T-helper 2 cell treated with Interferon-gamma antibody and Interleukin-4, amounts not matched to agents 5 μg/mL and 100 μg/mL, for 36 hours (primary cell): ENCODE results near the gene PDK3.
A peak's percentile ranks its signal among the peaks of the same experiment; 100 is the strongest.

Experiments
- DNase-seq: peaks from one replicate; pipeline ENCODE4 v3.0.0; 2021; ENCODE audit warnings: low spot score
- H3K27ac Mint-ChIP-seq: one replicate; pipeline ENCODE4 v1.8.0; 2021; ENCODE audit warnings: mild to moderate bottlenecking, mixed read lengths
- H3K27me3 Mint-ChIP-seq: one replicate; pipeline ENCODE4 v1.8.0; 2021; ENCODE audit warnings: low read depth, mixed read lengths
- H3K36me3 Mint-ChIP-seq: one replicate; pipeline ENCODE4 v1.8.0; 2021; ENCODE audit warnings: low read depth, mixed read lengths
- H3K4me1 Mint-ChIP-seq: one replicate; pipeline ENCODE4 v1.8.0; 2021; ENCODE audit warnings: low read depth, mixed read lengths
- H3K4me3 Mint-ChIP-seq: one replicate; pipeline ENCODE4 v1.8.0; 2022; ENCODE audit warnings: mild to moderate bottlenecking, moderate library complexity, mixed read lengths
- H3K9me3 Mint-ChIP-seq: one replicate; pipeline ENCODE4 v1.8.0; 2021; ENCODE audit warnings: mixed read lengths

The PDK3 gene

DNA sequence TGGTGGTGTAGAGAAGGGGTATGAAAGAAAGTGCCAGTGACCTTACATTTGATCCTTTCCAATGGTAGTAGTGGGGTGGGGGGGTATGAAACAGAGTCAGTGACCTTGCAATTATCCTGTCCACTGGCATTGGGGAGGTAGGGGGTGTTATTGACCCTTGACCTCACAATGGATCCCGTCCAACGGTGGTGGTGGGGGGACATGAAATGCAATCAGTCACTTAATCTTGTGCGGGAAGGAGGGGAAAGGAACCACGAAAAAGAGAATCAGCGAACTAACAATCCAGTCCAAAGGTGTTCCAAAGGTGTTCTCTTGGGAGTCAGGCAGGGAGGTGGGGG is 619 bp upstream of the PDK3 start:
- peaks cover 3% of the 10 kb centered on the region for H3K27me3 Mint-ChIP-seq
- no peak for DNase-seq
- peak overlapping the region; percentile 85 for H3K27ac Mint-ChIP-seq
- peak overlapping the region; percentile 84 for H3K4me3 Mint-ChIP-seq
- no peaks in the 10 kb centered on the region for H3K9me3 Mint-ChIP-seq
- peaks cover 4% of the 10 kb centered on the region for H3K36me3 Mint-ChIP-seq
- peaks cover 23% of the 10 kb centered on the region for H3K4me1 Mint-ChIP-seq

DNA sequence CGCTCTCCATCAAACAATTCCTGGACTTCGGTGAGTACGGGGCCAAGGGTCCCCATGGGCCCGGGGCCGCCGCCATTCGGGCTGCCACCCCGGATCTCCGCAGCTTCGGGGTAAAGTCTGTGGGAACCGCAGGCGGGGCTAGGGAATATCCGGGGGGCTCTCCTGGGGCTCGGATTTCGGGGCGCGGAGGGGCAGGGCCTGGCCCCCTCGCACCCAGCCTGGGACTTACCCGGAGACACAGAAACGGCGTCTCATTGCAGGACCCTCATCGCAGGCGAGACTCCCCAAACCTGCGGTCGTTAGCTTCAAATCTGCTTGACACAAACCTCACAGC is 413 bp downstream of the PDK3 start:
- Mint-ChIP-seq H3K4me1 (peaks cover 27% of the 10 kb centered on the region), H3K27ac (peak overlapping the region; percentile 36), H3K27me3 (no peaks in the 10 kb centered on the region), H3K4me3 (peak overlapping the region; percentile 82), H3K36me3 (peaks cover 5% of the 10 kb centered on the region), H3K9me3 (no peaks in the 10 kb centered on the region)
- no peak for DNase-seq

DNA sequence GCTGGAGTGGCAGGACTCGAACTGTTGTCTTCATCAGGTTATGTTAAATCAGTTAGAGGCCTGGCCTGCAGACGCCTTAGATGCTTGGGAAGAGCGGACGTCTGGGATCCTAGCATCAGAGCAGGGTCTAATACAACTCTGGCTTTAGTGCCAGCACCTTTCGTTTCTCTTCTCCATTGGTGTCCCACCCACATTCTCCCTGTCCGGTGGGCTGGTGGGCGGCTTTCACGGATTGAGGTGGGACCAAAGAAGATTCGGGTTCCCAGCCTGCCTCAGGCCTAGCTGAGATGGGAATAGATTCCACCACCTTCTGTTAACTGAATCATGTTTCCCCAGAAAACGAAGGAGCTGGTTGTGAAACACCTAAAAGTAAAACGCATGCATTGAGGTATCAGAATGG is 939 bp downstream of the PDK3 start:
- DNase-seq: no peak
- Mint-ChIP-seq H3K9me3 (no peaks in the 10 kb centered on the region), H3K4me3 (peak overlapping the region; percentile 82), H3K27ac (peak overlapping the region; percentile 70), H3K4me1 (peaks cover 30% of the 10 kb centered on the region), H3K27me3 (no peaks in the 10 kb centered on the region), H3K36me3 (peaks cover 5% of the 10 kb centered on the region)

DNA sequence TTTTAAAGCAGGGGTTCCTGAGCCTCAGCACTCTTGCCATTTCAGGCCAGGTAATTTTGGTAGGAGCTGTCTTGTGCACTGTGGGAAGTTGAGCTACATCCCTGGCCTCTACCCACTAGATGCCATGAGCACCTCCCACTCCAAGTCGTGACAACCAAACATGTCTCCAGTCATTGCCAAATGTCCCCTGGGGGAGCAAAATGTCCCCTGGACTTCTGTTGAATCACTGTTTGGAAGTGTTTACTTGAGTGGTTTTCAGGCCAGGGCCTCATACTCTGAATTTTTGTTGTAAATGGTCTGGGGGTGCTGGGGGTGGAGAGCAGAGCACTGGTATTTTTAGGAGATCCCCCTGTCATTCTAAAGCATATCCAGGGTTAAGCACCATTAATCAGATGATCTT is 3.2 kb downstream of the PDK3 start:
- no peak for DNase-seq
- H3K9me3 Mint-ChIP-seq: no peaks in the 10 kb centered on the region
- no peak overlapping the region for H3K4me3 Mint-ChIP-seq
- H3K36me3 Mint-ChIP-seq: peaks cover 5% of the 10 kb centered on the region
- H3K4me1 Mint-ChIP-seq: peaks cover 40% of the 10 kb centered on the region
- H3K27ac Mint-ChIP-seq: no peak overlapping the region
- no peaks in the 10 kb centered on the region for H3K27me3 Mint-ChIP-seq

DNA sequence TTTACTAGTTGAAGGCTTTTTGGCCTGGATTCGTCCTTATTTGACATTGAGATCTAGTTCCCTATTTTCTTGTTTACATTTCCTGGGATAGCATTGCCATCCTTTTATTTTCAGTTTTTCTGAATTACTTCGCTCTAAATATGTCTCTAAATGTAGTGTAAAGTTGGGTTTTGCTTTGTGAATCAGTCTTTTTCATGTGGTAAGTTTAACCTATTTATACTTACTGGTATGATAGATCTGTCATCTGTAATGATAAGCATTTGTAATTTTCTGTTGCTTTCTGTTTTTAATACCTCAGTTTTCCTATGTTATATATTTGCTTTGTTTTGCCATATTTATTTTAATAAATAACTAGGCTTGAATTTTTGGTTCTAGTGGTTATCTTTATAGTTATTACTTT is 6.7 kb downstream of the PDK3 start:
- Mint-ChIP-seq H3K9me3 (no peaks in the 10 kb centered on the region), H3K36me3 (peaks cover 4% of the 10 kb centered on the region), H3K27me3 (no peaks in the 10 kb centered on the region), H3K4me1 (peaks cover 44% of the 10 kb centered on the region), H3K27ac (peak overlapping the region; percentile 65), H3K4me3 (peak overlapping the region; percentile 38)
- DNase-seq: no peak

DNA sequence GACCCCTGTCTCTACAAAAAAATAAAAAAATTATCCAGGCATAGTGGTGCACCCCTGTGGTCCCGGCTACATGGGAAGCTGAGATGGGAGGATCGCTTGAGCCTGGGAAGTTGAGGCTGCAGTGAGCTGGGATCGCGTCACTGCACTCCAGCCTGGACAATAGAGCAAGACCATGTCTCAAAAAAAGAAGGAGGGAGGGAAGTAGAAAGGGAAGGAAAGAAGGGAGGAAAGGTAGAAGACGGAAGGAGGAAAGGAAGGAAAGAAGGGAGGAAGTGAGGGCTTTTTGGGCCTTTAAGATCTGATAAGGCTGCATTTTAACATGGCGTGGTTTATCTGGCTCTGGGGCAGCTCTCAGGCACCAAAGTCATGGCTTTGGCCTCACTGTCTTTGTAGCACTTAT is 10.4 kb downstream of the PDK3 start:
- Mint-ChIP-seq H3K27me3 (no peaks in the 10 kb centered on the region), H3K9me3 (no peaks in the 10 kb centered on the region), H3K27ac (peak overlapping the region; percentile 39), H3K4me3 (no peak overlapping the region), H3K36me3 (no peaks in the 10 kb centered on the region), H3K4me1 (peaks cover 50% of the 10 kb centered on the region)
- DNase-seq: no peak

DNA sequence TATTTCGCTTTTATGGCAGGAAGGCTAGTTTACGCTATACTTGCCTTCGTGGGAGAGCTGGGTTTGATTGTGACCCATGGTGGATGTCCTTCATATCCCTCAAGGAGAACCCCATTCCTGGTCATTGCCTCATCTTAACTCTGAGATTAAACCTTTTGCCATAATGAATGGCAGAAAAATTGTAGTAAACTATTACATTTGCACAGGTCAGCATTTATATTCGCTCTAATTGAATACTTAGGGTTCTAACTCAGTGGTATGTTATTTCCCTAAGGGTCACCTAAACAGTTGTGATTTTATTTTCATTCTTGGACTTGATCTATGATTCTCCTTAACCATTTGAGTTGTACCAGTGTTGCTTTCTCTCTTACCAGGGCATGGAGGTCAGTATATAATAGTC is 13.4 kb downstream of the PDK3 start:
- H3K36me3 Mint-ChIP-seq: peaks cover 8% of the 10 kb centered on the region
- H3K4me3 Mint-ChIP-seq: peak overlapping the region; percentile 63
- H3K4me1 Mint-ChIP-seq: peaks cover 52% of the 10 kb centered on the region
- no peak for DNase-seq
- H3K9me3 Mint-ChIP-seq: peaks cover 4% of the 10 kb centered on the region
- no peaks in the 10 kb centered on the region for H3K27me3 Mint-ChIP-seq
- peak overlapping the region; percentile 96 for H3K27ac Mint-ChIP-seq

DNA sequence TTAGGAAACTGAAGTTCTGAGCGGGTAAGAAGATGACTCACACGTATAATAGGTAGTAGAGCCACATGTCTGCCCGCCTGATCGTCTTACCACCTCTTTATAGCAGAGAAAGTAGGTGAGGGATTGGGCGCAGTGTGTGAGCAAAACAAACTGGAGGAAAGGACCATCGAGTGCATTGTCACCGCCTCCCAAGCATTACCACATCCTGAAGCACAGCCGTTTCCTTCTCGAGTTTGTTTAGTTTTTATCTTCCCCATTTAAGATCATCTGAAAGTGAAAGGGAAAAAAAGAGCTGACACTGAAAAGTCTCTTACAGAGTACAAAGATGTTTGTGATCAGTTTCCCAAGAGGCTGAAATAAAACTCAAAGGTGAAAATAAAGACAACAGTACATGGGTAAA is 14.8 kb downstream of the PDK3 start:
- Mint-ChIP-seq H3K4me1 (peaks cover 47% of the 10 kb centered on the region), H3K27ac (peak overlapping the region; percentile 96), H3K27me3 (no peaks in the 10 kb centered on the region), H3K36me3 (peaks cover 8% of the 10 kb centered on the region), H3K4me3 (peak overlapping the region; percentile 63), H3K9me3 (peaks cover 4% of the 10 kb centered on the region)
- DNase-seq: peak; percentile 71

DNA sequence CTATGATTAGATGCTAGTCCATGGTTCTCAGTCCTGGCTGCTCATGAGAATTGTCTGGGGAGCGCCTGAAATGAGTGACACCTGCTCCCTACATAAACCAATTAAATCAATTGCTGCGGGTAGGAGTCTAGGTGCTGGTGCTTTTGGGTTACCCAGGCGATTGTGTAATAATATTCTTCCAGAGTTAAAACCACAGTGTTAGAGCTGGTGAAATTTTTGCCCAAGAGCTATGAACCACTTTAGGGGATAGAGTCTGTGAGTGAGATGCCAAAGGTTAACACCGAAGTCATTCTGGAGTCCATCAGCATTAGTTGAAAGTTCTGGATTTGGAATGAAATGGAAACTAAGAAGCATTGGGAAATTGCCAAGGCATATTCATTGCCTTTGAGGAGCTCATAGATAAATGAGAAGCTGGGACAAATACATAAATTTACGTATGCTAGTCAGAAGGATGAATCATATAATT is 15.3 kb downstream of the PDK3 start:
- H3K27ac Mint-ChIP-seq: peak overlapping the region; percentile 96
- H3K4me1 Mint-ChIP-seq: peaks cover 48% of the 10 kb centered on the region
- no peak for DNase-seq
- H3K4me3 Mint-ChIP-seq: peak overlapping the region; percentile 63
- H3K27me3 Mint-ChIP-seq: no peaks in the 10 kb centered on the region
- H3K36me3 Mint-ChIP-seq: peaks cover 8% of the 10 kb centered on the region
- H3K9me3 Mint-ChIP-seq: peaks cover 4% of the 10 kb centered on the region

DNA sequence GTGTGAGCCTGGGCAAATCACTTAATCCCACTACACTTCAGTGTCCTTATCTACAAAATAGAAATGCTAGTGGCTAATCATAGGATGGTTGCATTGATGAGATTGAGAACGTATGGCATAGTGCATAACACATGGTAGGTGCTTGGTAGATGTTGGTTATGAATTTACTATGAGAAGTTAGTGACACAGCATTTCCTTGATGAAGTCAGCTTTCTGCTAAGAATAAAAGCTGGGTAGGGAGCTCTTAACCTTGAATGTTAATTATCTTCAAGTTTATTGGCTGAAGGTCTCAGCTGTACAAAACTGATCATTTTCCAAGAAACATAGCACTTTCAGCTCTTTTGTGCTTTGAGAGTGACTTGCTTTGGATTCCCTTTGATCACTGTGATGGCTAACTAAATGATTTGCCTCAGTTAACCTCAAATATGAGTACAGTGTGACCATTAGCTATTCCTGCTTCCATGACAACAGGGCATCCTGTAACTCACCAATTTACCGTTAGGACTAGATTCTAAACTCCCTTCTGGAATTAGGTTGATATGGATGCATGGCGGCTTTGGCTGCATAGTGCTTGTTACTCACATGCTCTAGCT is 17.8 kb downstream of the PDK3 start:
- Mint-ChIP-seq H3K27ac (no peak overlapping the region), H3K4me3 (no peak overlapping the region), H3K36me3 (peaks cover 8% of the 10 kb centered on the region), H3K27me3 (no peaks in the 10 kb centered on the region), H3K9me3 (peaks cover 4% of the 10 kb centered on the region), H3K4me1 (peaks cover 29% of the 10 kb centered on the region)
- DNase-seq: no peak

DNA sequence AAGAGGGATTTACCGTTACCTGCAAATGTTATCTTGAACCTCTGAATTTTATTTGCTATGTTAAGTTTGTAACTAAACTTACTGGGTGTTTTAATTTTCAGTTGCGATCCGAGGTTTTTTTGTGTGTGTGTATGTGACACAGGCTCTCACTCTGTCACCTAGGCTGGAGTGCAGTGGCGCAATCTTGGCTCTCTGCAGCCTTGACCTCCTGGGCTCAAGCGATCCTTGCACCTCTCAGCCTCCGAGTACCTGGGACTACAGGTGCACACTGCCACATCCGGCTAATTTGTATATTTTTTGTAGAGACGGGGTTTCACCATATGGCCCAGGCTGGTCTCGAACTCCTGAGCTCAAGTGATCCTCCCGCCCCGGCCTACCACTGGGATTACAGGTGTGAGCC is 18.5 kb downstream of the PDK3 start:
- Mint-ChIP-seq H3K4me1 (peaks cover 26% of the 10 kb centered on the region), H3K4me3 (no peak overlapping the region), H3K27ac (no peak overlapping the region), H3K9me3 (peaks cover 4% of the 10 kb centered on the region), H3K27me3 (no peaks in the 10 kb centered on the region), H3K36me3 (peaks cover 10% of the 10 kb centered on the region)
- no peak for DNase-seq

DNA sequence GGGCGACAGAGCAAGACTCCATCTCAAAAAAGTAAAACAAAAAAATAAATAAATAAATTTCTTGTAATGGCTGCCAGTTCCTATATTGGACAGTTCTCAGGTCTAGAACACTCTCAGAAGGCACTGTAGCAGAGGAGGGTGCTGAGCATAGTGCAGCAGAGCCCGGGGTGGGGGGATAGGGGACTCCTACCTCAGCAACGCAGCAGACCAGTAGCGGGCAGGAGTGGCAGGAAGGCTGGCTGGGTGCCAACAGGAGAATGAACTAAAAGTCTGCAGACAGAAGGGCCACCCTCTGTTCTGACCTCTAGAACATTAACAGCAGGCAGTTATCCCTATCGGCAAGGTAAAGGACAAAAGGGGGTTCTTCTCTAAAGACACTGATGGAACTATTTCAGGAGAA is 20.2 kb downstream of the PDK3 start:
- Mint-ChIP-seq H3K27me3 (no peaks in the 10 kb centered on the region), H3K4me3 (no peak overlapping the region), H3K4me1 (peaks cover 18% of the 10 kb centered on the region), H3K27ac (no peak overlapping the region), H3K36me3 (peaks cover 10% of the 10 kb centered on the region), H3K9me3 (peaks cover 4% of the 10 kb centered on the region)
- no peak for DNase-seq

DNA sequence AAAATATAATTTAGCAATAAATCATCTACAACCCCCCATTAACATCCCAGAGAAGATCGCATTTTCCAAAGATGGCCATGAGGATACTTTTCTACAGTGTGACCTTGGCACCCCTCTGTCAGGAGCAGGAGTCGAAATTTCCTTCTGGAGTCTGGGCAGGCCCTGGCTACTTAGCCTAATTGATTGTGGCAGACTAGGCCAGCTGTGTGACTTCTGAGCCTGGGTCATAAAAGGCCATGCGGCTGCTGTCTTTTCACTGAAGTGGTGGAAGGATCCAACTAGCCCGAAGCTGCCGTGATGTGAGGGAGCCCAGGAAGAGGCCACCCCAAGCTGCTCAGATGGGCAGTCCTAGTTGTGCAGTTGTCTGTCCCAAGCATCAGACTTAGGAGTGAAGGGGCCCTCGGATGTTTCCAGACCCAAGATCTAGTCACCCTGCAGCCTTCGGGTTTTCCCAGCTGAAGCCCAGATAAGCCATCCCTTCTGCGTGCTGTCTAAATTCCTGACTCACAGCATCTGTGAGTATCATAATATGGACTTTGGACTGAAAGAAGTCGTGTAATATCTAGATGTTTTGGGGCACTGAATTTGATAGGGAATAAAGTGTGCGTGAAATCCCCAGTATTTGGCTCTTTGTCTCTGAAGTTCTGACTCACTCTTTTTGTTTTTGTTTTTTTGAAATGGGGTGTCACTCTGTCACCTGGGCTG is 21.0 kb downstream of the PDK3 start:
- Mint-ChIP-seq H3K9me3 (peaks cover 4% of the 10 kb centered on the region), H3K4me1 (peaks cover 13% of the 10 kb centered on the region), H3K4me3 (no peak overlapping the region), H3K27ac (peak overlapping the region; percentile 36), H3K27me3 (no peaks in the 10 kb centered on the region), H3K36me3 (peaks cover 10% of the 10 kb centered on the region)
- DNase-seq: no peak

DNA sequence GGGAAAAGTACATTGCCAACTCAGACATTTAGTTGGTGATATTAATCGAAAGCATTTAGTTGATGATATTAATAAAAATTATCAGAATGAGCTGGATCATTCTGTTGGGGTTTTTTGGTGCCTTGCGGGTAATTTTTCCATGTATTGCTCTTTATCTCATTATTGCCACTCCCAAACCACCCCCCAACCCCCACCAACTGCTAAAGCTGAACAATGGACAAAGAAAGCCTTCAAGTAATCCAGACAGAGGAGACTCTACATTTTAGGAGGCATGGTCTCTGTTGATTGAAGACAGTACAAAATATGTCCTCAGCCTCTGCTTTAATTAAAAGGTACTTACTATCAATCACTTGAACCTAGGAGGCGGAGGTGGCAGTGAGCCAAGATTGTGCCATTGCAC is 22.5 kb downstream of the PDK3 start:
- peaks cover 2% of the 10 kb centered on the region for H3K36me3 Mint-ChIP-seq
- peaks cover 5% of the 10 kb centered on the region for H3K4me1 Mint-ChIP-seq
- no peak overlapping the region for H3K27ac Mint-ChIP-seq
- no peak overlapping the region for H3K4me3 Mint-ChIP-seq
- DNase-seq: no peak
- H3K27me3 Mint-ChIP-seq: no peaks in the 10 kb centered on the region
- H3K9me3 Mint-ChIP-seq: no peaks in the 10 kb centered on the region

DNA sequence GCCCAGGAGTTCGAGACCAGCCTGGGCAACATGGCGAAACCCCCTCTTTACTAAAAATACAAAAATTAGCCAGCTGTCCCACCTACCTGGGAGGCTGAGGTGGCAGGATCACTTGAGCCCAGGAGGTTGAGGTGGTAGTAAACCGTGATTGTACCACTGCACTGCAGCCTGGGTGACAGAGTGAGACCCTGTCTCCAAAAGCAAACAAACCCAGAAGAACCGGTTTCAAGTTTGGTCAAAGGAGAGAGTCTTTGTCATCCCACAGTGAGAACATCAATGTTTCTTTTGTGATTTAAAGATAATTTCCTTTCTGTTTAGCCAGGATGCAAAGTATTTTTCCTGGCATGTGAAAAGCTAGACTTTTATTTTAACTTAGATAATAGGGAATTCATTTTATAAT is 26.7 kb downstream of the PDK3 start:
- Mint-ChIP-seq H3K9me3 (no peaks in the 10 kb centered on the region), H3K27ac (no peak overlapping the region), H3K4me1 (peaks cover 19% of the 10 kb centered on the region), H3K27me3 (no peaks in the 10 kb centered on the region), H3K36me3 (peaks cover 6% of the 10 kb centered on the region), H3K4me3 (no peak overlapping the region)
- DNase-seq: no peak
